Measurements from ENCODE around the gene HS1BP3.

HS1BP3 gene

GRCh38 chr2:20615466-20616241 lies 35.2 kb downstream of the HS1BP3 start:
- DNase-seq: no peak

DNA sequence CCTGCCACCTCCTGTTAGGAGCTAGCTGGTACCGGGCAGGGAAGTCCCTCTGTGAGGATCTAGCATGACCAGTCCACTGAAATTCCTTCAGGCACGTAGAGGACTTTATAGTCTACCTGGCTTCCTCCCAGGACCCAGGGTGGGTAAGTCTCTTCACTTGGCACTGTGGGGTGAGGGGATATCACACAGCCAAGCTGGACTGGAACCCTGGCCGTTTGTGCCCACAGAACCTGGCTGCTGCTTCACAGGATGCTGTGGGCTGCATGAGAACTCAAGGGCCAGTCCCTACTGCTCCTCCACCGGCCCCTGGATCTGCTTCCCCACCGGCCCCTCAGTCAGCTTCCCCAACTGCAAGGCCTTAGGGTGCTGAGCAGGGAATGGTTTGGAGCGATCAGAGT lies 35.8 kb downstream of the HS1BP3 start:
- no peak for DNase-seq

- no peak for DNase-seq
These were observed 36.5 kb downstream of the HS1BP3 start for GRCh38 chr2:20614201-20615067.

- DNase-seq: no peak
These were observed 37.7 kb downstream of the HS1BP3 start for GRCh38 chr2:20612925-20613916.

- no peak for DNase-seq
These were observed 39.0 kb downstream of the HS1BP3 start for GRCh38 chr2:20611844-20612356.

DNA sequence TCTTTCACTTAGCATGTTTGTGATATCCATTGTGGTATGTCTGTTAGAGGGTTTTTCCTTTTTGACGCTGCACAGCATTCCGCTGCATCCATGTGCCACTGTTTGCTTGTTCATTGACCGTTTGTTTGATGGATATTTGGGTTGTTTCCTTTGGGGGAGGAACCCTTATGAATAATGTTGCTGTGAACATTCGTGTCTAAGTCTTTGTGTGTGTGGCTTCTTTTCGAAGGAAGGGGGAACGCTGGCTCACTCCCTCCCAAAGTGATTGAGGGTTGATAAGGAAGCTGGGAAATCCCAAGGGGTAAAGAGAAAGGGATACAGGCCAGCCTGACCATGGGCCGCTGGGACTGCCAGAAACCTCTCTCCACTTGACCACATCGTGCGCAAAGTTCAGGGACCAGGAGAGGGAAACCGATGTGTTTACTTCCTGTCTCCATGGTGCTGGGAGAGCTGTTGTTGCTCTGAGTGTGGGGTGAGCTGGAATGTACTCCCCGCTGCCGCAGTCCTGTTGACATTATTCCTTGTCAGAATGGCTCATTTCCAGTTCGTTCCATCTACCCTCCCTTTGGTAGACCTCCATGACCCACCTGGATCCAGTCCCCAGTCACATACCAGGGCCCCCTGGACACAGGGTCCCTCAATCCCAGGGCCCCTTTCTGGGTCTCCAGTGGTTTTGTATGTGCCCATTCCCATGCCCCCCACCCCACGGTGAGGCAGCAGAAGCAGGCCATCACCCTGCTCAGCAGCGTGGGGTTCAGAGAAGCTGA lies 39.6 kb downstream of the HS1BP3 start:
- no peak for DNase-seq

DNA sequence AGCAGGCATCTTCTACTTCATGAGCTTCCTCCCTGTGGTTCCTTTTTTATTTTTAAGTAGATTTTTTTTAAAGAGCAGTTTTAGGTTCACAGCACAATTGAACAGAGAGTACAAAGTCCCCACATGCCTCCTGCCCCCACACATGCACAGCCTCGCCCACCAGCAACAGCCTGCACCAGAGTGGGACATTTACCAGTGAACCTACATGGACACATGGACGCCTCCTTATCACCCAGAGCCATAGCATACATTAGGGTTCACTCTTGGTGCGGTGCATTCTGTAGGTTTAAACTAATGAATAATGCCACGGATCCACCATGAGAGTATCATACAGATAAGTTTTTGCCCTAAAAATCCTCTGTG lies 40.9 kb downstream of the HS1BP3 start:
- no peak for DNase-seq

- DNase-seq: no peak
These were observed 41.4 kb downstream of the HS1BP3 start for GRCh38 chr2:20609349-20609994.

DNA sequence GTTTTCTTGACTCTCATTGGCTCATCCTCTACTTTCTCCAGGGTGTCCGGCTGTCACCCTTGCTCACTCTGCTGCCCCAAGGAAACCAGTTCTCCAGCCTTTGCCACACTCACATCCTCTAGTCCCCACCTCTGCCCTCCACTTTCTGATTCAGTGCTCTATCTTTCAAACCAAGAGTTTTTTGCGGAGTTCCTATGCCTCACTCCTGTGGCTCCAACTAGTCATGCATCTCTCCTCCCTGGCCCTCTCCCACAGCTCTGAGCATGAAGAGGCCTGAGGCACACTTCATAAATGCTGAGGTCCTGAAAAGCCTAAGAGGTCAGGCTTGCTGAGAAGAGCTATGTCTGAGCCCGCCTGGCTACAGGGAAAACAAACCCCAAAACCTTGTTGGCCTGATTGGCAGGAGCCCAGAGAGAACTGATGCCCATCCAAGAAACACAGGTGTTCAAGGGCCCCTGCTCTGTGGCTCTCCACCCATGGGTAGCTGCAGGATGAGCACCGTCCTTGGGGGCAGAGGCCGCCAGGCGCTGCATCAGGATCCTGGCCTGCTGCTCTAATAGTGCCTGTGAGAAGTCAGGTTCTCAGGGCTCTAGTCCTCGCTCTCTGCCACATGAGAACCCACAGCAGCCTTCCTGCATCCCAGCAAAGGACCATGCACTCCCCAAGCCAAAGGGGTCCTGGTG lies 42.1 kb downstream of the HS1BP3 start:
- no peak for DNase-seq

GRCh38 chr2:20607446-20607845 lies 43.5 kb downstream of the HS1BP3 start:
- DNase-seq: no peak

GRCh38 chr2:20606198-20606597 lies 44.7 kb downstream of the HS1BP3 start:
- no peak for DNase-seq

DNA sequence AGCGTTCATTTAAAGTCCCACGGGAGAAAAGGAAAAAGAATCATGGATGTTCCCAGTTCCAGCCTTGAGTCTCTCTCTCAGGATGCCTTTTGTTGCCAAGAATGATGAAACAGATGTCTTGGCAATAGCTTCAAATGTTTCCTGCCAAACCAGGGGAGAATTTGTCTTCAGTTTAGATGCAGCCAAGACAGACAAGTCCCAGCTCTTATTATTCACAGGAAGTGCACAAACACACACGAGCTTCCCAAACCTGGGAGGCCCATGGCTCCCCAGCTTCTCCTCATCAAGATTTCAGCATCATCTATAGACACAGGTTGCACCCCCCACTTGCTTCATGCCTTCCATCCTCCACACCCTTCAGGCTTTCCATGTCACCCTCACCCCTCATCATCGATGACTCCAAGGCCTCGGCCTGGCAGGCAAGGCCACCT lies 45.9 kb downstream of the HS1BP3 start:
- no peak for DNase-seq

DNA sequence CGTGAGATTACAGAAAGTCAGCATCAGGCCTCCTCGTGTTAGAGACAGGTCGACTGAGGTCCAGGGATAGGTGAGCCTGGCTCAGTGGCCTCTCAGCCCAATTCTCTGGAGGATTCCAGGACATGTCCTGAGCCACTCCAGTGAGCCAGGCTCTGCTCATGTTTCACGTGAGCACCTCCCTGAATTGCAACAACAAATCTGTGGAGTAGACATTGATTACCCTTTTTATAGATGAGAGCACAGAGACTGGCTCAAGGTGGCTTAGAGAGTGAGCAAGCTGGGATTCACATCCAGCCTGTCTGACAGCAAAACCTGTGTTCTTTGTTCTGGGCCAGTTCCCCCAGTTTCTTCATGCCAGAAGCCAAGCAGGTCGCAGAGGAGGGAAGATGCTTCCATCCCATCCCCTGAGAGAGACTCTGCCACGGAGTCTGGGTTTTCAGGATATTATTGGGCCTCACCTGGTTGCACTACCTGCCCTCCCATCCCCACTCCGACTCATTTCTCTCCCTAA lies 46.4 kb downstream of the HS1BP3 start:
- DNase-seq: no peak

- DNase-seq: no peak
These were observed 47.1 kb downstream of the HS1BP3 start for GRCh38 chr2:20603791-20604190.

DNA sequence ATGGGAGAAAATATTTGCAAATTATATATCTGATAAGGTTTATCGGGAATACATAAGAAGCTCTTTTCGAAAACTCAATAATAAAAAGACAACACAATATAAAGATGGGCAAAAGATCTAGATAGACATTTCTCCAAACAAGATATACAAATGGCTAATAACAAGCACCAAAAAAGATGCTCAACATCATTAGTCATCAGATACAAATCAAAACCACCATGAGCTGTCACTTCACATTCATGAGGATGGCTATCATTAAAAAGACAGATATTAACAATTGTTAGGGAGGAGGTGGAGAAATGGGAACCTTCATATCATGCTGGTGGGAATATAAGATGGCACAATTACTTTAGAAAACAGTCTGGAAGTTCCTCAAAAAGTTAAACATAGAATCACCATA lies 48.1 kb downstream of the HS1BP3 start:
- no peak for DNase-seq

GRCh38 chr2:20600756-20601325 lies 50.1 kb downstream of the HS1BP3 start:
- no peak for DNase-seq

GRCh38 chr2:20599861-20600461 lies 50.9 kb downstream of the HS1BP3 start:
- DNase-seq: no peak

GRCh38 chr2:20599001-20599600 lies 51.8 kb downstream of the HS1BP3 start:
- no peak for DNase-seq

GRCh38 chr2:20597860-20598183 lies 53.1 kb downstream of the HS1BP3 start:
- no peak for DNase-seq

Data from CD4-positive, alpha-beta T cell treated with Interleukin-17A for 1 hour (primary cell).